Hippocampal formation (tissue), 2 donors: ENCODE results near the gene ADSL.
"Not testable (repeated sequence)": the region's sequence is repeated elsewhere in the genome, so short reads cannot be mapped to it uniquely, and the experiment has no call there.

Experiments
- DNase-seq, 2 donors: peaks; one replicate each; lab custom pipeline; 2025; lab: John Stamatoyannopoulos, UW

Gene ADSL

GRCh38 chr22:40346185-40347118 is at the start of gene ADSL:
Gene ADSL, plus strand, starts transcription at chr22:40346500. Its CDS starts 59 bp downstream, at chr22:40346559.
- peak; percentile 82 for DNase-seq

GRCh38 chr22:40300316-40300715 is 46.0 kb upstream of the ADSL start:
- DNase-seq = no peak

- peak in 1 of 2 donors; percentile 10 for DNase-seq
These were observed 45.2 kb upstream of the ADSL start for GRCh38 chr22:40300884-40301672.

GRCh38 chr22:40302149-40302548 is 44.2 kb upstream of the ADSL start:
- DNase-seq = no peak

- DNase-seq = no peak
These were observed 40.7 kb upstream of the ADSL start for GRCh38 chr22:40305625-40306024.

GRCh38 chr22:40308999-40309573 is 37.2 kb upstream of the ADSL start:
- no peak for DNase-seq

GRCh38 chr22:40309631-40310030 is 36.7 kb upstream of the ADSL start:
- DNase-seq = no peak

GRCh38 chr22:40310081-40310767 is 36.1 kb upstream of the ADSL start:
- DNase-seq = no peak

GRCh38 chr22:40310768-40311120 is 35.6 kb upstream of the ADSL start:
- DNase-seq = no peak

- DNase-seq = not testable (repeated sequence)
These were observed 34.7 kb upstream of the ADSL start for GRCh38 chr22:40311646-40312045.

GRCh38 chr22:40312050-40312449 is 34.2 kb upstream of the ADSL start:
- no peak for DNase-seq

GRCh38 chr22:40313007-40313406 is 33.3 kb upstream of the ADSL start:
- DNase-seq = no peak

- DNase-seq = no peak
These were observed 32.3 kb upstream of the ADSL start for GRCh38 chr22:40314041-40314440.

- no peak for DNase-seq
These were observed 25.6 kb upstream of the ADSL start for GRCh38 chr22:40320687-40321086.

- DNase-seq = no peak
These were observed 24.3 kb upstream of the ADSL start for GRCh38 chr22:40322021-40322420.

GRCh38 chr22:40322818-40323447 is 23.4 kb upstream of the ADSL start:
- DNase-seq = no peak

GRCh38 chr22:40323681-40324171 is 22.6 kb upstream of the ADSL start:
- DNase-seq = no peak

- no peak for DNase-seq
These were observed 21.6 kb upstream of the ADSL start for GRCh38 chr22:40324468-40325305.

GRCh38 chr22:40325315-40325714 is 21.0 kb upstream of the ADSL start:
- DNase-seq = no peak
